Occipital lobe (tissue), 2 donors: ENCODE results near the gene MSLN. TPM values are rescaled to one million over a fixed set of nuclear protein-coding genes. Genes with fewer than 3 reads are reported as not detected.

Experiments used
- DNase-seq: peaks from one replicate; lab custom pipeline; 2025; lab: John Stamatoyannopoulos, UW
- total RNA-seq: library from RNA; depleted of rRNA; stranded (reverse); fragments of >200 nt; gene quantifications from one replicate; pipeline ENCODE4 v1.2.3, GENCODE V29; 2014

Gene MSLN
- total RNA-seq, 1 donor from 2014 or later, result not detected

DNA sequence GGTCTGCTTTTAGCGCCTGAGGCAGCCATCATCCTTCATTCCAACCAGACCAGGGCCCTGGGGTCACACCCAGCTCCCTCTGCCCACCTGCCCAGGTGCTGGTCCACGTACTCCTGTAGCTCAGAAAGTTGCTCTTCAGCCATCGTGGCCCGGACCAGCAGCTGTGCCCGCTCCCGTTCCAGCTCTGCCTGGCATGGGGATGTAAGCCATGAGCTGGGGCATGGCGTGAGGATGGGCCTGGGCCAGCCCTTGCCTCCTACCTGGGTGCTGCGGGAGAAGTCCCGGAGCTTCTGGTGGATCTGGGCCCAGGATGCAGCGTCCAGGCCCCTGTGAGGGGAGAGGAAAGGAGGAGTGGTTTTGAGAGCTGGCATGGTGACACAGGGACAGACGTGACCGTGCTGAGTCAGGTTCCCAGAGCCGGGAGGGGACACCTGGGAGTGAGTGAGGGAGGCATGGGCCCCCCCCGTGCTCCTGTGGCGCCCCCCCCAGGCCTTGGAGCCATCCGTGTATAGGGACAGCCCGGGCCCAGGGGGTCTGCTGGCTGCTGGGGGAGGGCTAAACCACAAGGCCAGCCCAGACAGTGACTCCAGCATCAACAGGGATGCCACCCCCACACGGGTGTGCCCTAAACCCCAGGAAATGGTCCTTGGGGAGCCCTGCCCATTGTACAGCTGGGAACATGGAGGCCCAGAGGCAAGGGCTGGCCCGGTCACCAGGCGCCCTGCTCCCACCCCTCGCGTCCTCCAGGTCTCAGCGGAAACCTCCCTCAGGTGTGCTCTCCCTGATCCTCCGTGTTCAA is 37.5 kb upstream of the MSLN start:
- DNase-seq, result no peak

- no peak for DNase-seq
These were observed 36.8 kb upstream of the MSLN start for GRCh38 chr16:723695-724094.

DNA sequence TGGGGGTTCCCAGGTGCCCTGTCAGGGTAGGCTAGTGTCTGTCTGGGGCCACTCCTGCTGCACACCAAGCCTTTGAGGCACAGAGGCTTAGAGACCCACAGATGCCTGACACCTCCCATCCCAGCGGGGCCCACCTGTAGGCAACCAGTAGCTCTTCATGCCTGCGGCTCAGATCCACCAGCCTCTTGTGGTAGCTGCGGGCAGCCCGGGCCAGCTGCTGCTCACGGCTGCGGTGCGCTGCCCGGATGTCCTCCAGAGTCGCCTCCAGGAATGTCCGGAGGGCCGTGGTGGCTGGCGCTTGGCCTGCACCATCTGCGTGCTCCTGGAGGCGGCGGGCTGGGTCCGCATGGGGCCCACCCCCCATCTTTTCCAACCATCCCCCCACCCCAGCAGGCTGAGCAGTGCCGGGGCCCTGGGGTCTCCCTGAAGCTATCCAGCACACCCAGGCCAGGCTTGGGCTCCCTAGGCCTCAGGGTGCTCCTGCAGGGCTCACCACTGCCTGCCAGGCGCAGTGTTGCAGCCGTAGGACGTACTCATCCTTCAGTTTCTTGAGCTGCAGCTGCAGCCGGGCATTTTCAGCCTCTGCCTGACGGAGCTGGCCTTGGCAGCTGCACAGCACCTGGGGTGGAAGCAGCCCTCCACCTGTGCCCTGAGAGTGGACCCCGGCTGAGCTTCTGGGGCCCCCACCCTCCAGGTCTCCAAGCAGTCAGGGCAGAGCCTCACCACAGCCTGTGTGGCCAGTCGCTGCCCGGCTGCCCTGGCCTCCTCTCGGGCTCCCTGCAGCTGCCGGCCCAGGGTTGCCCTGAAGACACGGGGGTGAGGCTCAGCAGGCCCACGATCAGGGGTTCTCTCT is 36.1 kb upstream of the MSLN start:
- DNase-seq, result no peak

DNA sequence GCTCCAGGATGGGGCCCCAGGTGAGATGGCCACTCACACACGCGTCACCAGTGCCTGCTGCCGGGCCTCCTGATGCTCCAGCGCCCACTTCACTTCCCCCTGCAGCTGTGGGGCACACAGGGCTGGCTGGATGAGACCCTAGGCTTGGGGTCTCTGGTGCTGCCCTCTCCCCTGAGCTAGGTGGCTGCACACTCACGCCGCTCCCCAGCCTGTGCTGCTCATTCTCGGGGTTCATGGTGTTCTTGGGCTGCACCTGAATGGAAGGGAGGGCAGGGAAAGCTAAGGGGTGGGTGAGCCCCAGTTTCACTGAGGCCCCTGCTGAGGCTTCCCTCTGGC is 35.5 kb upstream of the MSLN start:
- DNase-seq, result no peak

GRCh38 chr16:725463-726187 is 34.9 kb upstream of the MSLN start:
- DNase-seq, result no peak

GRCh38 chr16:726188-726437 is 34.4 kb upstream of the MSLN start:
- DNase-seq, result no peak

DNA sequence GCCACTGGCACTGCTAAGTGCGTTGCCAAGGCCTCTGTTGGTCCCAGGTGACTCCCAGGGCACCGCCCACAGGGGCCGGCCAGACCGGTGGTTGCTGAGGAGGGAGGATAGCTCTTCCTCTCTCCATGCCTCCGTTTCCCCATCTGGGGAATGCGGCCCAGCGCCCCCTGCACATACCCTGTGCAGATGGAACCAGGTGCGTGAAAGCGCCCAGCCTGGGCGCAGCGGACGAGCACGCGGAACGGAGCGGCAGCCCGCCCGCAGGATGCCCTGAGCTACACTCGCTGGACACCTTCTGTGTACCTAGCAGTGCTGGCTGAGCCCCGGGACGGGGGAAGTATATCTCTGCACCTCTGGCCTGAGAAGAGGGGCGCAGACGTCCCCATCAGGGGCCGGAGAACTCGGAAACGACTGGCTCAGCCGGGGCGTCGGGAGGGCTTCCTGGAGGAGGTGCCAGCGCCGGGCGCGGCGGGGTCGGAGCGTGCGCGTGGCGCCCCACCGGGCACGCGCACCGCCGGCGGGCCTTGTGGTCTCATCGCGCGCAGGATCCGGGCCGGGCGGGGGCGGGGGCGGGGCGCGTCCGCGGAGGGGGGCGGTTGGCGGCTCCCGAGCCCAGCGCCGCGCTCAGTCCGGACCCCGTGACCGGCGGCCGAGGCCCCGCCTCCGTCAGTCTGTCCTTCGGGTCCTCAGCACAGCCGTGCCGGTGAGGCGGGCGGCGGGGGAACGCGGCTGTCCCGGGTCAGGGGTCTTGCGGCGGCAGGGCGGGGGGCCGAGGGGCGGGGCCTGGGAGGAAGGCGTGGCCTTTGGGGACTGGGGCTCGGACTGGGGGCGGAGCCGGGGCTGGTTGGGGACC is 33.9 kb upstream of the MSLN start, which contains the start of the genes CCDC78 and HAGHL:
TSS of gene CCDC78 (minus strand) at position 6 of the 853 bp plus-strand sequence. CDS start 76 bp downstream, outside the sequence.
TSS of gene HAGHL (plus strand) at position 669 of the 853 bp plus-strand sequence. CDS start 404 bp downstream, outside the sequence.
- peak; percentile 62 for DNase-seq

GRCh38 chr16:727291-727977 is 33.1 kb upstream of the MSLN start:
- DNase-seq, result no peak

DNA sequence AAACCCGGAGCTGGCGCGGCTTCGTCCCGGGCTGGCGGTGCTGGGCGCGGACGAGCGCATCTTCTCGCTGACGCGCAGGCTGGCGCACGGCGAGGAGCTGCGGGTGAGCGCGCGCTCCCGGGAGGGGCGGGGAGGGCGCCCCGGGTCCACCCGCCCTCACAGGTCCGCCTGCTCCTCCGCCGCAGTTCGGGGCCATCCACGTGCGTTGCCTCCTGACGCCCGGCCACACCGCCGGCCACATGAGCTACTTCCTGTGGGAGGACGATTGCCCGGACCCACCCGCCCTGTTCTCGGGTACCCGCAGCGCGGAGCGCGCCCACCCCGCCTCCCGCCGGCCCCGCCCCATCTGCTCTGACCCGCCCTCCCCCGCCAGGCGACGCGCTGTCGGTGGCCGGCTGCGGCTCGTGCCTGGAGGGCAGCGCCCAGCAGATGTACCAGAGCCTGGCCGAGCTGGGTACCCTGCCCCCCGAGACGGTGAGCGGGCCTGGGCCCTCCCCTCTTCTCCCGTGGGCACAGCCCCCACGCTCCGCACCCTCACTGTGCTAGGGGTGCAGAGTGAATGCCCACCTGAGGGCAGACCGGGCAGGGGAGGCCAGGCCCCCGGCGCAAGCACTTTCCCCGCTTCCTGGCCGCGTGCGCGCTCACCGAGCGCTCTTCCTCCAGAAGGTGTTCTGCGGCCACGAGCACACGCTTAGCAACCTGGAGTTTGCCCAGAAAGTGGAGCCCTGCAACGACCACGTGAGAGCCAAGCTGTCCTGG is 32.2 kb upstream of the MSLN start:
- DNase-seq, result peak; percentile 53

DNA sequence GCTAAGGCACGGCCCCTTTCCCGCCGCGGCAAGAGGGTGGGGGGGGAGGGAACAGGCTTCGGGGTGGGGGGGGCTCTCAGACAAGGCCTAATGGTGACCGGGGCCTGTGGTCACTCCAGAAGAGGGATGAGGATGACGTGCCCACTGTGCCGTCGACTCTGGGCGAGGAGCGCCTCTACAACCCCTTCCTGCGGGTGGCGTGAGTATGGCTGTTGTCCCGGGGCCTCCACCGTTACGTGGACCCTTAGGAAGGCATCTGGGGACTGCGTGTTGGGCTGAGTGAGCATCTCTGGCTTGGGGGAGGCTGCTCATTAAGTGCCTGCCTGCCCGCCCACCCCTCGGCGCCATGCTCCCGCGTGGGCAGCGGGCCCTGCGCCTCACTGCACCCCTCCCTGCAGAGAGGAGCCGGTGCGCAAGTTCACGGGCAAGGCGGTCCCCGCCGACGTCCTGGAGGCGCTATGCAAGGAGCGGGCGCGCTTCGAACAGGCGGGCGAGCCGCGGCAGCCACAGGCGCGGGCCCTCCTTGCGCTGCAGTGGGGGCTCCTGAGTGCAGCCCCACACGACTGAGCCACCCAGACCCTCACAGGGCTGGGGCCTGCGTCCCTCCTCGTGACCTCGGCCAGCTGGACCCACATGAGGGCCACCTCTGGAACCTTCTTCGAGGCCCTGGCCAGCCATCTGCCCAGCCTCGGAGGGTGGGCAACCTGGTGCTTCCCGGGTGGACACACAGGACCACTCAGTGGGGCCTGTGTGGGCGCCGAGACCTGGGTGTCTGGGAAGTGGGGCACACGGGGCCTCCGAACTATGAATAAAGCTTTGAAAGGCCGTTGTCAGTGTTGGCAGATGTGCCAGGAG is 31.4 kb upstream of the MSLN start:
- DNase-seq, result no peak

GRCh38 chr16:729768-730665 is 30.5 kb upstream of the MSLN start:
- DNase-seq, result no peak

- DNase-seq, result no peak
These were observed 29.6 kb upstream of the MSLN start for GRCh38 chr16:730666-731509.

- DNase-seq, result no peak
These were observed 28.2 kb upstream of the MSLN start for GRCh38 chr16:732332-732731.

DNA sequence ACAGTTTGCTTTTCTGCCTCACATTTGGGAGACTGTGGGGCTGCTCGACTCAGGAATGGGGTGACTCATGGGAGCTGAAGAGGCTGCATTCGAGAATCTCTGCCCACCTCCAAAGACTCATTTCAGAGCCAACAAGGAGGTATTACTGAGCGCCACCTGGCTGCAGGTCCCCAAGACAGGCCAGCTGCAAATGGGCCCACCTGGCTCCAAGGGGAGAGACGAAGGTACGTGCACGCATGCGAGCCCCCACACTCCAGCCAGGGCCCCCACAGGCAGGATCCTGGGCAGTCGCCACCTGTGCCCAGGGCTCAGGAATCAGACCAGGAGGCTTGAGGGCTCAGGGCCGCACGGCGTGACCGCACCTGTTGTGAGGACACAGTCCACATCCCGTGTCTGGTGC is 27.6 kb upstream of the MSLN start:
- DNase-seq, result no peak

DNA sequence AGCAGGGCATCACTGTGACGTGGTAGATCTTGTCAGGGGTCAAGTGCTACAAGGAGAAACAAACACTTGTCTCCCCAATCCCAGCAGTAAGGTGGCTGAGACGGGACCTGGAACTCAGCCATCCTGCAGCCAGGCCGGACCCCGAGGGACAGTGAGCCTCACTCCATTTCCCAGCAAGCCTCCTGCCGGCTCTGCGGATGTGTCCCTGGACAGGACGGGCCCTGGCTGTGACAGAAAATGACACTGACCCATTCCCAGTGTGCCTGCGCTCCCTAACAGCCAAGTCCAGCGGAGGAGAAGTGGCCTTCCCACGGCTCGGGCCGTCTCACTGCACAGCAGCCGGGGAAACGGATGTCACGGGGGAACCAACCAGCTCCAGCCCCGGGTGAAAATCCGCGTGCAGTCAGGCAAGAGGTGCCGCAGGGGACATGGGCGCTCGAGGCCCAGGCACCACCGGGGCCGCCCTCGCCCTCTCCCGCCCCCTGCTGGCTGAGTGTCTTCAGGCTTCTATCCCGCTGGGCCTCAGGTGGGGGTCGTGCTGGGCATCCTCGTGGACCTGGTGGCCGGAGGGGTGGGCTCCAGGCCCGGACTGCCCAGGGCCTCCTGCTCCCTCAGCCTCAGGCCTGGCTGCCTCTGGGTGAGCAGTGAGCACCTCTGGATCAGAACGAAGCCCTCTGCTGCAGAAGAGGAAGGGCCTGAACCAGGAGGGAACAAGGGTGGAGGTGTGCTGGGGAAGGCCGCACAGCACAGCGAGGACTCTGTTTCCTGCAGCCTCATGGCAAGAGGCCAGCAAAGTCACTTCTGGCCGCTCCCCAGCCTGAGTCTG is 26.9 kb upstream of the MSLN start:
- DNase-seq, result no peak
